NT2/D1 (cell line): ENCODE results near the gene SETDB2.

Source experiments
- DNase-seq: peaks from one replicate; pipeline ENCODE4 v3.0.0-alpha.2; 2011; ENCODE audit warnings: low read depth, low spot score
- H3K27me3 ChIP-seq: 2 replicates; pipeline ENCODE4 v1.6.0; 2011; ENCODE audit warnings: mild to moderate bottlenecking; ENCODE audit not compliant: insufficient read length, insufficient read depth
- H3K36me3 ChIP-seq: 2 replicates; pipeline ENCODE4 v1.6.1; 2011; ENCODE audit warnings: mild to moderate bottlenecking, low read length, mixed read lengths; ENCODE audit not compliant: insufficient read depth, insufficient read length
- H3K4me1 ChIP-seq: 2 replicates; pipeline ENCODE4 v1.5.1; 2011; ENCODE audit not compliant: insufficient read depth, insufficient read length
- H3K4me3 ChIP-seq: 2 replicates; pipeline ENCODE4 v1.5.1; 2011; ENCODE audit warnings: low read depth; ENCODE audit not compliant: insufficient read length
- H3K9ac ChIP-seq: 2 replicates; pipeline ENCODE4 v1.6.0; 2011; ENCODE audit warnings: low read depth; ENCODE audit not compliant: insufficient read length
- H3K9me3 ChIP-seq: 2 replicates; pipeline ENCODE4 v1.5.1; 2011; ENCODE audit warnings: mild to moderate bottlenecking, low read length; ENCODE audit not compliant: insufficient read depth
- SUZ12 ChIP-seq: IDR thresholded peaks from 2 replicates; pipeline ENCODE4 v1.6.1; 2011; ENCODE audit not compliant: insufficient read length, insufficient read depth; ENCODE audit errors: extremely low read depth
- YY1 ChIP-seq: IDR thresholded peaks from 2 replicates; pipeline ENCODE4 v1.6.1; 2011; ENCODE audit not compliant: insufficient read length, insufficient read depth
- ZNF274 ChIP-seq: IDR thresholded peaks from 2 replicates; pipeline ENCODE4 v1.6.1; 2011; ENCODE audit warnings: mild to moderate bottlenecking, low read depth, low read length

SETDB2 gene

GRCh38 chr13:49497272-49497671, 53.2 kb downstream of the SETDB2 start:
- H3K9me3 ChIP-seq = no peaks in the 10 kb centered on the region
- DNase-seq = no peak
- H3K36me3 ChIP-seq = no peaks in the 10 kb centered on the region
- TF ChIP-seq ZNF274 = no peak
- TF ChIP-seq YY1 = no peak
- TF ChIP-seq SUZ12 = no peak
- no peaks in the 10 kb centered on the region for H3K27me3 ChIP-seq
- no peak overlapping the region for H3K4me3 ChIP-seq
- H3K4me1 ChIP-seq = no peaks in the 10 kb centered on the region
- H3K9ac ChIP-seq = no peak overlapping the region

- Histone ChIP-seq H3K9me3 (no peaks in the 10 kb centered on the region), H3K4me1 (no peaks in the 10 kb centered on the region), H3K36me3 (no peaks in the 10 kb centered on the region), H3K27me3 (no peaks in the 10 kb centered on the region), H3K9ac (no peak overlapping the region), H3K4me3 (no peak overlapping the region)
- no peak for TF ChIP-seq SUZ12
- TF ChIP-seq ZNF274 = no peak
- TF ChIP-seq YY1 = no peak
- DNase-seq = no peak
These were observed 54.1 kb downstream of the SETDB2 start for GRCh38 chr13:49498206-49498605.

GRCh38 chr13:49499889-49500660, 56.0 kb downstream of the SETDB2 start:
- Histone ChIP-seq H3K4me1 (no peaks in the 10 kb centered on the region), H3K4me3 (no peak overlapping the region), H3K36me3 (no peaks in the 10 kb centered on the region), H3K27me3 (no peaks in the 10 kb centered on the region), H3K9me3 (no peaks in the 10 kb centered on the region), H3K9ac (no peak overlapping the region)
- TF ChIP-seq YY1 (no peak), ZNF274 (no peak), SUZ12 (no peak)
- DNase-seq = no peak

GRCh38 chr13:49502954-49503353, 58.9 kb downstream of the SETDB2 start:
- Histone ChIP-seq H3K9me3 (no peaks in the 10 kb centered on the region), H3K27me3 (no peaks in the 10 kb centered on the region), H3K4me3 (no peak overlapping the region), H3K36me3 (no peaks in the 10 kb centered on the region), H3K9ac (no peak overlapping the region), H3K4me1 (no peaks in the 10 kb centered on the region)
- no peak for DNase-seq
- TF ChIP-seq YY1 (no peak), SUZ12 (no peak), ZNF274 (no peak)

- H3K4me3 ChIP-seq = no peak overlapping the region
- DNase-seq = no peak
- H3K4me1 ChIP-seq = no peaks in the 10 kb centered on the region
- H3K9me3 ChIP-seq = no peaks in the 10 kb centered on the region
- H3K27me3 ChIP-seq = no peaks in the 10 kb centered on the region
- TF ChIP-seq ZNF274 = no peak
- TF ChIP-seq SUZ12 = no peak
- no peak for TF ChIP-seq YY1
- no peaks in the 10 kb centered on the region for H3K36me3 ChIP-seq
- no peak overlapping the region for H3K9ac ChIP-seq
These were observed 59.9 kb downstream of the SETDB2 start for GRCh38 chr13:49503951-49504350.

- Histone ChIP-seq H3K36me3 (no peaks in the 10 kb centered on the region), H3K9me3 (no peaks in the 10 kb centered on the region), H3K27me3 (no peaks in the 10 kb centered on the region), H3K4me1 (no peaks in the 10 kb centered on the region), H3K9ac (no peak overlapping the region), H3K4me3 (no peak overlapping the region)
- DNase-seq = no peak
- TF ChIP-seq SUZ12 = no peak
- TF ChIP-seq ZNF274 = no peak
- no peak for TF ChIP-seq YY1
These were observed 68.5 kb downstream of the SETDB2 start for GRCh38 chr13:49512578-49512977.

- Histone ChIP-seq H3K4me3 (no peak overlapping the region), H3K4me1 (no peaks in the 10 kb centered on the region), H3K27me3 (no peaks in the 10 kb centered on the region), H3K36me3 (no peaks in the 10 kb centered on the region), H3K9ac (no peak overlapping the region), H3K9me3 (no peaks in the 10 kb centered on the region)
- no peak for TF ChIP-seq YY1
- no peak for TF ChIP-seq ZNF274
- no peak for TF ChIP-seq SUZ12
- no peak for DNase-seq
These were observed 72.4 kb downstream of the SETDB2 start for GRCh38 chr13:49516467-49516866.
